DMS114 treated with DMSO at 0.1 percent for 48 hours (cell line): Measurements from ENCODE around the gene SLC7A5.
"Not testable (repeated sequence)": the region's sequence is repeated elsewhere in the genome, so short reads cannot be mapped to it uniquely, and the experiment has no call there.

Experiments used
- DNase-seq: peaks from one replicate; lab custom pipeline; 2025; ENCODE audit not compliant: unreplicated experiment; lab: John Stamatoyannopoulos, UW

The SLC7A5 gene

DNA sequence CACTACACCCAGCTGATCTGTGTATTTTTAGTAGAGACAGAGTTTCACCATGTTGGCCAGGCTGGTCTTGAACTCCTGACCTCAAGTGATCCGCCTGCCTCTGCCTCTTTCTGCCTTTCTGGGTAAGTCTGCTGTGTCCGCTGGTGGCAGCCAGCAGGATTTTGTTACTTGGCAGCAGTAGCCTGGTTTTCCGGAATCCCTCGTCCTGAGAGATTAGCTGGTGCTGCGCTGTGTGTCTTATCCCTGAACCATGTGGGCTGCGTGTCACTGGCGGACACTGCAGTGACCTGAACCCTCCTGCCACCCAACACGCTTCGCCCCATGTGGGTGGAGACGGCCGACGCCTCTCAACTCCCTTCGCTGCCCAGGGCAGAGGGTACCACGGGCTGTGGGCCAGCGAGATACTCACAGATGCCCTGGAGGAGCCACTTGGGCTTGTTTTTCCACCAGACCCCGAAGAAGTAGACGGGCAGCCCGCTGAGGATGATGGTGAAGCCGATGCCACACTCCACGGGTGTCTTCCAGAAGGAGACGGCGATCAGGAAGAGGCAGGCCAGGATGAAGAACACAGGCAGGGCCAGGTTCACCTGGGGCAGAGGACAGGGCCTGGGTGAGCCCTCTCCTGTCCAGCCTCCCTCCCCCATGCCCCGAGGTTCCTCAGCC lies 35.2 kb downstream of the SLC7A5 start:
- DNase-seq, result no peak

DNA sequence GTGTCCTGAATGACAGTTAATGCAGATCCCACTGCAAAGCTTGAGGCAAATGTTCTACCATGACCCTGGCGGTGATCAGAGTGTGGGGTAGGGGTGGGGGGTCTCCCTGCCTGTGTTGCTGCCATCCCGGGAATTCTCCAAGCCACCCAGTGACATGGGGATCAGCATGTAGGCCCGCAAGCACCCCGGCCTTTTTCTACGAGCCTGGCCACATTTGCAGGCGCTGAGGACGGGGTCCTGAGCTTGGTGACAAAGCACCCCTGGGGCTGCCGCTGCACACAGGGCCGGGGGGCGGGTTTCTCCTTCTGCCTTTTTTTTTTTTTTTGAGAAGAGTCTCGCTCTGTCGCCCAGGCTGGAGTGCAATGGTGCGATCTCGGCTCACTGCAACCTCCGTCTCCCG lies 35.8 kb downstream of the SLC7A5 start:
- DNase-seq, result no peak

DNA sequence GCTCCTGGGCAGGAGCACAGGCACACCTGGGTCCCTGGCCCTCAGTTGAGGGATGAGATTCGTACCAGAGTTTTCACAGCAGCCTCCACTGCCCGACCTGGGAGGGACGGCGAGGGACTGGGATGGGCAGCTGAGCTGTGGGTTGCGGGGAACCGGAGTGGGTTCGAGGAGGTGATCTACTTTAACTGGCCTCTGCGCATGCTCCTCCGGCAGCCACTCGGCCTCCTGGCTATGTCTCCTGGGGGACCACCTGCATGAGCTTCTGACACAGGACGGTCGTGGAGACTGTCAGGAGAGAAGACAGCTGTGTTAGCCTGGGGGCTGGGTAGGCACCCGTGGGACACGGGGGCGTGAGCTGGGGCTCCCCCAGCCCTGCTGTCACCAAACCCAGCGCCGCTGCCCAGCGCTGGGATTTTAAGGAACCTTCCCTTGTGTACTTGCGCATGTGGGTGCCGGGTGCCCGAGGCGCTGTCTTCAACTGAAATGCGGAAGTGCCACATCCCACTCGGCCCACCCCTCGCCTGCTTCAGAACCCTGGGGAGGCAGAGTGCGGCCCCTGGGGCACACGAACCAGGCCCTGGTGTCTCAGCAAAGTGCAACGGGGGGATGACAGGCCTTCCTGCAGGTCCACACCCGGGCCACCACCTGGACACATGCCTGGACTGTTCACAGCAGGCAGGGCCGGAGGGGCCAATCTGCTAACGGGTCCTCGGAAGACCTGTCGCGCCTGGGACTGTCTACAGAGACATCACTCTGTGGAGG lies 36.4 kb downstream of the SLC7A5 start:
- no peak for DNase-seq

DNA sequence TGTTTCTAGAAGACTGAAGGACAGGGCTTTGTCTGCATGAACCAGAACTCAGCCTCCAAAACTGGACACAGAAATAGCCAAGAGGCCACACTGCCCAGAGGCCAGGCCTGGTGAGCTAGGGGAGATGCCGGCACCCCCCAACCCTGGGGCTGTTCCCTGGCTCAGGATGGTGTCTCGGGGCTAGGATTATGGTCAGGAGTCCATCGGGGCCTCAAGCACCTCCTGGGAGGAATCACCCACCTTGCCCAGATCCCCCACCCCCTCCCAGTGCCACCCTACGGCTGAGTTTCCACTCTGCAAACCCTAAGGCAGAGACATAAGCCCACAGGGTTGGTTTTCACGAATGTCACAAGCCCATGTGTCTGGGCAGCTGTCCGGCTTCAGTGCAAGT lies 37.2 kb downstream of the SLC7A5 start:
- no peak for DNase-seq

DNA sequence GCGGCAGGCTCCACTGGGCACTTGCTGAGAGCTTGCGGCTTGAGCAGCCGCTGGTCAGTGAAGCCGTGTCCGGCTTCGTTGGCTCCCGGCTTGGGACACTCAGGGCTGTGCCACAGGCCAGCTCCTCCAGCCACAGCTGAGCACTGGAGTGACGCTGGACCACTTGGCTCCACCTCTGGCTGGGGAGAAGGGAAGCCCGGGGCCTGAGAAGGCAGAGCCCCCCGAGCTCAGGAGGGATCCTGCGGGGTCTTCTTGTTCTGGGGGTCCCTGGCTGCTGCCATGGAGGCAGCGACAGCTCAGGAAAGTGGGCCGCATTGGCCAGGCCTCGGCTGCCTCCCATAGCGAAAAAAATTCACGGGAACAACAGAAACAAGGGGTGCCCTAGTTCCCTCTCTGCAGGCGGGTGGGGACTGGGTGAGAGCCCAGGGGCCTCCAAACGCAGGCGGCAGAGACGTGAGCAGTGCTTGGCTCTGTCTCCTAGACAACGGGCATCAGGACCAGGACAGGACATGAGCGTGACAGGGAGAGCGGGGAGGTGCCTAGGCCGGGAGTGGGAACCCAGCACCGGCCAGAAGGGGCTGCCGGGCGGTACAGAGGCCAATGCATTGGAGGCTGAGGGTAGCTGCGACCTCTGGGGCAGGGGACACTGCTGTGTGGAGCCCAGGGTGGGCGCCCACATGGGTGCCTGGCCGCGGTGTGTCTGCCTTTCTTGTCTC lies 37.7 kb downstream of the SLC7A5 start:
- DNase-seq, result no peak

DNA sequence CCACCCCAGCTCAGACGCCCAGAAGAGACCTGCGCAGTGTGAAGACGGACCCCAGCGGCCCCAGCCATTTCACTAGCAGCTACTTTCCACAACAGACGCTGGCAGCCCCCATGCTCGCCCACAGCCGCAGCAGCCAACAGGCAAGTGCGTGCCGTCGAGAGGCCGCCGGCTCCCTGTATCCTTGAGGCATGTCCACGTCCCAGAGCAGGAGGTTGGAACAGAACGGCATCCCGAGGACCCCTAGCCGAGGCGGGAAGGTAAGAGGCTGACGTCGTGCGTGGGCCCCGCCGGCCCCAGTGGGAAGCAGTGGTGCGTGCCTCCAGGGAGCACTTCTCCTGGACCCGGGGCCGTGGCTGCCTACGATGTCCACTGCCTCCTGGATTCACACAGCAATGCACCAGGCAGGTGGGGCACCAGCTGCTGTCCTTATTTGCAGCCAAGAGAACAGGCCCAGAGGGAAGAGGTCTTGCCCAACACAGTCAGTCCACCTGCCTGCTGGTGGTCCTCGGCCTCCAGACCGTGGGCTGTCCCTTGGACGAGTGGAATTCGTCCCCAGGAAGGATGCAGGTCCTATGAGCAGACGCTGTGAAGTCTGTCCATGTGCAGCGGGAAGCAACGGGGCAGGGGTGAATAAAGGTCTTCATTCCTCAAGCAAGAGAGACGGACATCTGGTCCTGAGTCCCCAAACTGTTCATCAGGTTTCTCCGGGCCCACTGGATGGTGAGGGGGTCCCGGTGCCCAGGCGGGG lies 38.5 kb downstream of the SLC7A5 start:
- no peak for DNase-seq

DNA sequence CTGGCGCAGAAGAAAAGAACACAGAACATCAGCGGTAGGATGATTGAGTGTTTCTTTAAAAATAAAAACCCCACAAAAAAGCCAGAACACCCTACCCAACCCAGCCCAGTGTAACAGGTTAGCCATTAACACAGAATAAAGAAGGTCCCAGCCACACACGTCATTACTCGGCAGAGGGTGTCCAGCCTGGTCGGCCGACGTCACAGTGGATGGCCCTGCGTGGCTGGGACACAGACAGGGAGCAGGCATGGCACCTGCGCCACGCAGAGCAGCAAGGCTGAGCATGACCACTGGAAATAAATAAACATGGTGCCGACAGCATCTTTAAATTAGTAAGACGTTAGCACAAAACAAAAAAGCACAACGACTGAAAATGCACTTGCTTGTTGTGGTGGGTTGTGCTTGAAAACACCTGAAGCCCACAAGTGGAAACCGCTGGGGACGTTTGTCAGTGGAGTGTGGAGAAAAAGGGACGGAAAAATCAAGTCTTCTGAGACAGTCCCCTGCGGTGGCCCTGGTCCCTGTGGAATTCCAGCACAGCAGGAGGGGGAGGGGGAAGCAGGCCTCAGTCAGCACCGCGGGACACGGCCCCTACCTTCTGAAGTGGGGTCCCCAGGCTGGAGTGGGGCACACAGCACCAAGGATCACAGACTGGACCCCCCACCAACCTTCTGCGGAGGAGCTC lies 39.2 kb downstream of the SLC7A5 start:
- DNase-seq, result no peak

DNA sequence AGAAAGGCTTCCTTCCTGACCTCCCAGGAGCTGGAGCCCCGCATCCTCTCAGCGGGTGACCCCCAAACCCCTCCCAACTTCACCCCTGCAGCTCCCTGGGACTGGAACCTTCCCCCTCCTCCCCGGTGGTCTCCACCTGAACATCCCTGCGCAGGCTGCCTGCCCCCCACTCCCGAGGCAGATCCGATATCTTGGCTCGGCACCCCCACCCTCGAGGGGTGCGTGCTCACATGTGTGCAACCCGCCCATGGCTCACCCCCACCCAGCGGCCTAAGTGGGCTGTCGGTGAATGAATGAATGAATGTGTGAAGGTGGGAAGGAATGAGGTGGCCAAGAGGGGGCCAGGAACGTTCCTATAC lies 39.7 kb downstream of the SLC7A5 start:
- no peak for DNase-seq

DNA sequence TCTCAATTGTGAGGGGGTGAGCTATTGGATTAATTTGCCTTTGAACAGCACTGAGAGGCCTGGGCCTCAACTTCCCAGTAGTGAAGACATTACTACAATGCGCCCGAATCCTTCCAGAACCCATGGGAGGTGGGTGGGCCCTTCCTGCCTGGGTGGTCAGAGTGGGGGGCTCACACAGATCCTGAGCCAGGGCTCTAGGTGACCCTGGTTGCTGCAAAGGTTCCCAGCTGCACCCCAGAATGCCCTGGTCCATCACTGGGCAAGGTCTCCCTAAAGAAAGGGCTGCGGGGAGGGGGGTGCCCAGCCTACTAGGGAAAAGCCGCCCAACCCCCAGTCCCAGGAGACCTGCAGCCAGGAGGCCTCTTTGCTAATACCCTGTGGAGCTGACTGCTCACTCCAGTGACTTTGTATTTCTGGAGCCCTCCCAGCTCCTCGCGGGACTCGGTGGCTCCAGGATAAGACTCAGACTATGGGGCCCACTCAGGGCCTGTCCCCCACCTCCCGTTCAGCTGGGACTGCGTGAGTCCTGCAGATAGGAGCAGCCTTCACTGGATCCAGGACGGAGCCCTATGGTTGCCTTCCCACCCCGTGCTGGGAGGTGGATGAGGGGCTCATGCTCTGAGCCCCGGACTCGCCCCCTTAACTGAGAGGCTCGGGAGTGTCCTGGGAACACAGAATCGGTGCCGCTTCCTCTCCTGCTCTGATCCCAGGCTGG lies 40.2 kb downstream of the SLC7A5 start:
- DNase-seq, result no peak

DNA sequence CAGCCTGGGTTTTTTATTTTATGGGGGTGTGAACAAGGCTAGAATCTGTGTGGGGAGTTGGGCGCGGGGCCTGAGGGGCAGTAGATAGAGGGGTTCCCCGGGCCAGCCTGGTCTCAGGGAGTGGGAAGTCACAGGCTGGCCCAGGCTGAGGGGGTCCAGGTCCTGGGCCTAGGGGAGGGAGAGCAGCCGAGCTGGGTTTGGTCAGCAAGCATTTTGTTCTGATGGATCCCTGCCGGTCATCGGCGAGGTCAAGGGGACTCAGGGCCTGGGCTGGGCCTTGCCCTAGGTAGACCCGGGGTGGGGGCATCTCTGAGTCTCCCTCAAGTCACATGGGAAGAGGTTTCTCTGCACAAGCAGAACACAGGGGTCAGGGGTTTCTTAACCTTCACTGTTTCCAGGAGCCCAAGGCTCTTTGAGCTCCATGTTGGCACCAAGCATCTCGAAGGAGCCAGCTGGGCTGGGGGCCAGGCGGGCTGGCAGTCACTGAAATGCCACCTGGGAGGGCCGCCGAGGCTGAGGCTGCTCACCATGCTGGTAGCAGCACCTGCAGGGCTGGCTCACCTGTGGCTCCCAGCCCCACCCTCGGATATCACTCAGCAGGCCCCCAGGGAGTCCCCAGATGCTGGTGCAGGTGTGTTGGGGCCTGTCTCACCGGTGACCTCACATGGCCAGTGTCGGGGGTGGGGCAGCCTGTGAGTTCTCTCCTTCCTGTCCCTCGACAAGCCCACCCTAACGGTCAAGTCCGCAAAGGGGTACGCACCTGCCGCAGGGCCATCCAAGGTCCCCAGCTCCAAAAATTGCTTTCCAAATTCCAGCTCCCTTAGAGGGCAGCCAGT lies 41.0 kb downstream of the SLC7A5 start:
- DNase-seq, result no peak

DNA sequence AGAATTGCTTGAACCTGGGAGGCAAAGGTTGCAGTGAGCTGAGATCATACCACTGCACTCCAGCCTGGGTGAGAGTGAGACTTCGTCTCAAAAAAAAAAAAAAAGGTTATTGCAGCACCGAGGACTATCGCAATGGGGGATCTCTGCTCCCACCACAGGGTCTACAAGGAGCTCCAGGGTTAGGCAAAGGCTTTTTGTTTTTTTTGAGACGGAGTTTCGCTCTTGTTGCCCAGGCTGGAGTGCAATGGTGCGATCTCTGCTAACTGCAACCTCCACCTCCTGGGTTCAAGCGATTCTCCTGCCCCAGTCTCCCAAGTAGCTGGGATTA lies 41.8 kb downstream of the SLC7A5 start:
- not testable (repeated sequence) for DNase-seq

DNA sequence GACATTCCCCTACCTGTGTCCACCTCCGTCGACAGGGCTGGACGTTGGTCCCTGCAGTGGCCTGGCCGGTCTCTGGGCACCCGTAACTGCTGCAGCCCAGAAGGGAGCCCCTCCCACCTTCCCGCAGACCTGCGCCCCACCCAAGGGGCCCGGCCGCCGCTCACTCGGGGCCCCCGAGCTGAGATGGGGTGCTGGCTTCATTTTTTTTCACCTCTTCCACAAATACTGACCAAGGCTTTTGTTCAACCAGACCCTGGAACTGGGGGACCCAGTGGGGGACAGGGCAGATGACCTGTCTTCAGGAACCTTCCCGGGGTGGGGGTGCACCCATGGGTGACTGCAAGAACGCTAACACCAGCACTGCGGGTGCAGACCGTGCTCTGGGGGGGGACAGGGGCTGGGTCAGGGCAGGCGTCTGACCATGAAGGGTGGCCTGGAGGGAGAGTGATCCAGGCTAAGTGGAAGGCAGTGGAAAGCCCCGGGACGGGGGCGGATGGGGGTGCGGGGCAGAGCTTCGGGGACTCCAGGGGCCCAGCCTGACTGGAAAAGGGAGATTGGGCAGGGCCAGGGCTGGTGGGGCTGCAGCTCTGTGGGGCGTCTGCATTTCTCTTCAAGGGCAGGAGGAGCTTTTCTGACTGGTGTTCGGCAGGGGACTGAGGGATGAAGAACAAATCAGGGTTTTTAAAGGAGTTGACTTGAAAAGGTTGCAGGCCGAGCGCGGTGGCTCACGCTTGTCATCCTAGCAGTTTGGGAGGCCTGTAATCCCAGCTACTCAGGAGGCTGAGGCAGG lies 42.3 kb downstream of the SLC7A5 start:
- no peak for DNase-seq

DNA sequence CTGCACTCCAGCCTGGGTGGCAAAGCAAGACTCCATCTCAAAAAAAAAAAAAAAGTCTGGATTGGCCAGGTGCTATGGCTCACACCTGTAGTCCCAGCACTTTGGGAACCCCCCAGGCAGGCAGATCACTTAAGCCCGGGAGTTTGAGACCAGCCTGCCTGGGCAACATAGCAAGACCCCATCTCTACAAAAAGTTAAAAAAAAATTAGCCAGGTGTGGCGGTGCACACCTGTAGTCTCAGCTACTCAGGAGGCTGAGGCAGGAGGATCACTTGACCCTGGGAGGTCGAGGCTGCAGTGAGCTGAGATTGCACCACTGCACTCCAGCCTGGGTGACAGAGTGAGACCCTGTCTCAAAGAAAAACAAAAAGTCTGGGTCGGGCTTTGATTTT lies 42.9 kb downstream of the SLC7A5 start:
- not testable (repeated sequence) for DNase-seq

DNA sequence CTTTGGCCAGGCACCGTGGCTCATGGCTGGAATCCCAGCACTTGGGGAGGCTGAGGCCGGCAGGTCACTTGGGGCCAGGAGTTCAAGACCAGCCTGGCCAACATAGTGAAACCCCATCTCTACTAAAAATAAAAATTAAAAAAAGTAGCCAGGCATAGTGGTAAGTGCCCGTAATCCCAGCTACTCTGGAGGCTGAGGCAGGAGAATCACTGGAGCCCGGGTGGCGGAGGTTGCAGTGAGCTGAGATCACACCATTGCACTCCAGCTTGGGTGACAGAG lies 43.5 kb downstream of the SLC7A5 start:
- DNase-seq, result not testable (repeated sequence)

DNA sequence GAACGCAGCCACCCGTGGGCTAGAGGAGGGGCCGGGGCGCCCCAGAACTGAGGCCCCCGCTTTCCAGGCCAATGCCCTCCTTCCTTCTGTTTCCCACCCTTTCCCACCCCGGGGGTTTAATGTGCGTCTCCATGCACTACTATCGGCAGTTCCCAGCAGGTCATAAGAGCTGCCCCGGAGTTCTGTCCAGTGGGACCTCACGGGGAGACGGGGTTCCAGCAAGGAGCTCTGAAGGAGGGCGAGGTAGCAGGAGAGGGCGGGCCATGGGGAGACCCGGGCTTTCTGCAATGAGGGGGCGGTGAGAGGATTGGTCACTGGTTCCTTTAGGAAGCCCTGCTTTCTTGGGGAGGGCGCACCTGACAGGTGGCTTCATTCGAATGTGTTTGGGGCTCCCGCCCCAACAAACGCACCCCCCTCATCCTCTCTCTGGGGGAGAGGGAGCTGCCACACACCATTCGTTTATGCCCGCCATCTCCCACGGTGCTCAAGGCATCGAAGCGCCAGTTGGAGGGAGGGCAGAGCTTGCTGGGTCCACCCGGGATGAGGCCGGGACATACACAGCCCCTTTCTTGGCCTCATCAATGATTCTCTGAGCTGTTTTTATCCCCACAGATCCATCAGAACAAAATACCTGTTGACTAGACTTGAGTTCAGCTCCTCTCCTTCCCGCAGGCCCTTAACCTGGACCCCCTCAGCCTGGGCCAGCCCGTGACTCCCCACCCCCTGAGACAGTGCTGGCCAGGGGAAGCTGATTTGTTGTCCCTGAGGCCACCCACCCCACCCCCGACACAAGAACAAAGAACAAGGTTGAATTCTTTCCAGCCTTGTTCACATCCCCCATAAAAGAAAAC lies 44.1 kb downstream of the SLC7A5 start:
- DNase-seq, result no peak

DNA sequence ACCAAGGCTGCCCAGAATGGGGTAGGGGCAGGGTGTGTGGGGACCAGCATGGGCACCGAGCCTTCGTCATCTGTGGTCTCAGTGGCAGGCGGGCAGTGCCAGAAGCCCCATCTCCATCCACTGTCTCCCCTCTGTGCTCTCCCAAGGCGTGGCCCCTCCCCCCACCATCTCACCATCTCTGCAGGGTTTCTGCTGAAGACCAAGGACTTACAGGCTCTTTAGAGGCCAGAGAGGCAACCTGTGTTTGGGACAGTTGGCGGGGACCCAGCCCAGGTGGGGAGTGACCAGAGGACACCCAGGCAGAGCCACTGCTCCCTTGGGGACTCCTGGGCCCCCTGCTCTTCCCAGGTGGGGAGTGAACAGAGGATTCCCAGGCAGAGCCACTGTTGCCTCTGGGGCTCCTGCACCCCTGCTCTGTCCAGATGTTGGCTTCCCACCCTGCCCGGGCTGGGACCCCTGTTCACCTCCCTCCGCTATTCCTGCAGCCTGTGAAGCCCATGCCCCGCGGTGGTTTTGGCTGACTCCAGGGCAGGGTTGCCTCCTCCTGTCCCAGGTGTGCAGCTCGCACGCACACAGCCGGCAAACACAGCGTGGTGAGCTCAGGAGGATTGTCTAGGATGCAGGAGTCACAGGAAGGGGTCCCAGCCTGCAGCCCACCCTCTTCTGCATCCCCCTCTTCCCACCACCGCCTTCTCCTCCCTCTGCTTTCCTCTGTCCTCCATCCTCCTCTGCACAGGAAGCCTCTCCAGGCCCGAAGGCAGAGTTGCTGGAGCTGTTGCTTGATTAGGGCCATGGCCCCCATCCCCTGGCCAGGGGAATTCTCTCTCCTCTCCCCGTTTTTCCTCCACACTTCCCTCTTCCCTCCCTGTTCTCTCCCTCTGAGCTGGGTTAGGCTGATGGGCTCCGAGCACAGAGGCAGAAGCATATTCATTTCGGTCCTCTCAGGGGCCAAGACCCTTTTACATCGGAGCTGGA lies 45.0 kb downstream of the SLC7A5 start:
- no peak for DNase-seq
